ENCODE measurements around the gene ABCF1. TPM values are rescaled to one million over a fixed set of nuclear protein-coding genes. Genes with fewer than 3 reads are reported as not detected.

Gene ABCF1
- total RNA-seq, 1 donor from 2014 or later: 93.7 TPM

GRCh38 chr6:30598912-30599624 is 27.8 kb downstream of the ABCF1 start:
- Mint-ChIP-seq H3K4me1 (peaks cover 5% of the 10 kb centered on the region), H3K9me3 (no peaks in the 10 kb centered on the region), H3K36me3 (ENCODE audit: low read depth) (peaks cover 29% of the 10 kb centered on the region), H3K27ac (ENCODE audit: unreplicated experiment) (no peak overlapping the region), H3K4me3 (no peak overlapping the region), H3K27me3 (ENCODE audit: low read depth) (peaks cover 5% of the 10 kb centered on the region)
- no peak for TF ChIP-seq CTCF (conservative IDR thresholded peaks at IDR 0.05)
- DNase-seq (ENCODE audit: low read depth, low spot score): no peak

GRCh38 chr6:30599625-30600324 is 28.5 kb downstream of the ABCF1 start:
- H3K27me3 Mint-ChIP-seq (ENCODE audit: low read depth): peaks cover 5% of the 10 kb centered on the region
- no peaks in the 10 kb centered on the region for H3K9me3 Mint-ChIP-seq
- no peak overlapping the region for H3K4me3 Mint-ChIP-seq
- peaks cover 33% of the 10 kb centered on the region for H3K36me3 Mint-ChIP-seq (ENCODE audit: low read depth)
- DNase-seq (ENCODE audit: low read depth, low spot score): no peak
- H3K27ac Mint-ChIP-seq (ENCODE audit: unreplicated experiment): no peak overlapping the region
- TF ChIP-seq CTCF (conservative IDR thresholded peaks at IDR 0.05): no peak
- peaks cover 5% of the 10 kb centered on the region for H3K4me1 Mint-ChIP-seq

- DNase-seq (ENCODE audit: low read depth, low spot score): no peak
- no peak for TF ChIP-seq CTCF (conservative IDR thresholded peaks at IDR 0.05)
- Mint-ChIP-seq H3K36me3 (ENCODE audit: low read depth) (peaks cover 33% of the 10 kb centered on the region), H3K27me3 (ENCODE audit: low read depth) (peaks cover 5% of the 10 kb centered on the region), H3K4me1 (peaks cover 5% of the 10 kb centered on the region), H3K27ac (ENCODE audit: unreplicated experiment) (no peak overlapping the region), H3K4me3 (no peak overlapping the region), H3K9me3 (no peaks in the 10 kb centered on the region)
Measured at GRCh38 chr6:30600451-30600961, 29.3 kb downstream of the ABCF1 start.

GRCh38 chr6:30601436-30601814 is 30.2 kb downstream of the ABCF1 start:
- Mint-ChIP-seq H3K36me3 (ENCODE audit: low read depth) (peaks cover 41% of the 10 kb centered on the region), H3K27ac (ENCODE audit: unreplicated experiment) (no peak overlapping the region), H3K4me3 (no peak overlapping the region), H3K4me1 (peaks cover 5% of the 10 kb centered on the region), H3K9me3 (no peaks in the 10 kb centered on the region), H3K27me3 (ENCODE audit: low read depth) (peaks cover 7% of the 10 kb centered on the region)
- TF ChIP-seq CTCF (conservative IDR thresholded peaks at IDR 0.05): no peak
- no peak for DNase-seq (ENCODE audit: low read depth, low spot score)

GRCh38 chr6:30601815-30602641 is 30.8 kb downstream of the ABCF1 start:
- H3K36me3 Mint-ChIP-seq (ENCODE audit: low read depth): peaks cover 45% of the 10 kb centered on the region
- DNase-seq (ENCODE audit: low read depth, low spot score): no peak
- no peak for TF ChIP-seq CTCF (conservative IDR thresholded peaks at IDR 0.05)
- peaks cover 7% of the 10 kb centered on the region for H3K27me3 Mint-ChIP-seq (ENCODE audit: low read depth)
- no peaks in the 10 kb centered on the region for H3K9me3 Mint-ChIP-seq
- no peak overlapping the region for H3K27ac Mint-ChIP-seq (ENCODE audit: unreplicated experiment)
- H3K4me1 Mint-ChIP-seq: peaks cover 5% of the 10 kb centered on the region
- H3K4me3 Mint-ChIP-seq: no peak overlapping the region

Measured in neural crest cell (in vitro differentiated cells).